ENCODE data around the gene TMED5.
"Not testable (repeated sequence)": the region's sequence is repeated elsewhere in the genome, so short reads cannot be mapped to it uniquely, and the experiment has no call there.

The TMED5 gene

GRCh38 chr1:93180723-93181613 is 755 bp upstream of the TMED5 start, which contains the start of gene CCDC18:
Gene CCDC18, plus strand, starts transcription at chr1:93180724. Its CDS starts 2,638 bp downstream, at chr1:93183362.
- DNase-seq (ENCODE audit: low read depth in 1 of 2, low spot score in 1 of 2) = peak in 1 of 2 experiments; percentile 64
- TF ChIP-seq POLR2AphosphoS5 (IDR thresholded peaks at IDR 0.05; ENCODE audit: low read depth) = peak; percentile 72
- no peak for TF ChIP-seq GABPA (IDR thresholded peaks at IDR 0.05; ENCODE audit: low read depth)
- TF ChIP-seq SPI1 (IDR thresholded peaks at IDR 0.05; ENCODE audit: borderline replicate concordance, low read depth) = peak; percentile 36; the same call in 1 of the 2 replicates
- TF ChIP-seq, protein P1, sequence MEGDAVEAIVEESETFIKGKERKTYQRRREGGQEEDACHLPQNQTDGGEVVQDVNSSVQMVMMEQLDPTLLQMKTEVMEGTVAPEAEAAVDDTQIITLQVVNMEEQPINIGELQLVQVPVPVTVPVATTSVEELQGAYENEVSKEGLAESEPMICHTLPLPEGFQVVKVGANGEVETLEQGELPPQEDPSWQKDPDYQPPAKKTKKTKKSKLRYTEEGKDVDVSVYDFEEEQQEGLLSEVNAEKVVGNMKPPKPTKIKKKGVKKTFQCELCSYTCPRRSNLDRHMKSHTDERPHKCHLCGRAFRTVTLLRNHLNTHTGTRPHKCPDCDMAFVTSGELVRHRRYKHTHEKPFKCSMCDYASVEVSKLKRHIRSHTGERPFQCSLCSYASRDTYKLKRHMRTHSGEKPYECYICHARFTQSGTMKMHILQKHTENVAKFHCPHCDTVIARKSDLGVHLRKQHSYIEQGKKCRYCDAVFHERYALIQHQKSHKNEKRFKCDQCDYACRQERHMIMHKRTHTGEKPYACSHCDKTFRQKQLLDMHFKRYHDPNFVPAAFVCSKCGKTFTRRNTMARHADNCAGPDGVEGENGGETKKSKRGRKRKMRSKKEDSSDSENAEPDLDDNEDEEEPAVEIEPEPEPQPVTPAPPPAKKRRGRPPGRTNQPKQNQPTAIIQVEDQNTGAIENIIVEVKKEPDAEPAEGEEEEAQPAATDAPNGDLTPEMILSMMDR (IDR thresholded peaks at IDR 0.05; ENCODE audit: insufficient read depth, low read length) = no peak
- TF ChIP-seq, protein P2, sequence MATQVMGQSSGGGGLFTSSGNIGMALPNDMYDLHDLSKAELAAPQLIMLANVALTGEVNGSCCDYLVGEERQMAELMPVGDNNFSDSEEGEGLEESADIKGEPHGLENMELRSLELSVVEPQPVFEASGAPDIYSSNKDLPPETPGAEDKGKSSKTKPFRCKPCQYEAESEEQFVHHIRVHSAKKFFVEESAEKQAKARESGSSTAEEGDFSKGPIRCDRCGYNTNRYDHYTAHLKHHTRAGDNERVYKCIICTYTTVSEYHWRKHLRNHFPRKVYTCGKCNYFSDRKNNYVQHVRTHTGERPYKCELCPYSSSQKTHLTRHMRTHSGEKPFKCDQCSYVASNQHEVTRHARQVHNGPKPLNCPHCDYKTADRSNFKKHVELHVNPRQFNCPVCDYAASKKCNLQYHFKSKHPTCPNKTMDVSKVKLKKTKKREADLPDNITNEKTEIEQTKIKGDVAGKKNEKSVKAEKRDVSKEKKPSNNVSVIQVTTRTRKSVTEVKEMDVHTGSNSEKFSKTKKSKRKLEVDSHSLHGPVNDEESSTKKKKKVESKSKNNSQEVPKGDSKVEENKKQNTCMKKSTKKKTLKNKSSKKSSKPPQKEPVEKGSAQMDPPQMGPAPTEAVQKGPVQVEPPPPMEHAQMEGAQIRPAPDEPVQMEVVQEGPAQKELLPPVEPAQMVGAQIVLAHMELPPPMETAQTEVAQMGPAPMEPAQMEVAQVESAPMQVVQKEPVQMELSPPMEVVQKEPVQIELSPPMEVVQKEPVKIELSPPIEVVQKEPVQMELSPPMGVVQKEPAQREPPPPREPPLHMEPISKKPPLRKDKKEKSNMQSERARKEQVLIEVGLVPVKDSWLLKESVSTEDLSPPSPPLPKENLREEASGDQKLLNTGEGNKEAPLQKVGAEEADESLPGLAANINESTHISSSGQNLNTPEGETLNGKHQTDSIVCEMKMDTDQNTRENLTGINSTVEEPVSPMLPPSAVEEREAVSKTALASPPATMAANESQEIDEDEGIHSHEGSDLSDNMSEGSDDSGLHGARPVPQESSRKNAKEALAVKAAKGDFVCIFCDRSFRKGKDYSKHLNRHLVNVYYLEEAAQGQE (IDR thresholded peaks at IDR 0.05; ENCODE audit: insufficient replicate concordance, low read depth) = peak; percentile 50
- no peaks in the 10 kb centered on the region for H3K27me3 ChIP-seq (ENCODE audit: insufficient read depth, poor library complexity, severe bottlenecking)
- peak within 1 kb of the TSS; percentile 88 for H3K4me3 ChIP-seq (replicated peaks; ENCODE audit: insufficient read depth, low read length)
- H3K27ac ChIP-seq (replicated peaks) = peak within 1 kb of the TSS; percentile 97

- H3K27me3 ChIP-seq (ENCODE audit: insufficient read depth, poor library complexity, severe bottlenecking) = no peaks in the 10 kb centered on the region
- H3K27ac ChIP-seq (replicated peaks) = peak overlapping the region; percentile 87; the same call in 1 of the 2 replicates
- H3K4me3 ChIP-seq (replicated peaks; ENCODE audit: insufficient read depth, low read length) = peak overlapping the region; percentile 69
- TF ChIP-seq, protein P1 (IDR thresholded peaks at IDR 0.05; ENCODE audit: insufficient read depth, low read length) = no peak
- TF ChIP-seq, protein P2 (IDR thresholded peaks at IDR 0.05; ENCODE audit: insufficient replicate concordance, low read depth) = no peak
- TF ChIP-seq POLR2AphosphoS5 (IDR thresholded peaks at IDR 0.05; ENCODE audit: low read depth) = no peak
- TF ChIP-seq SPI1 (IDR thresholded peaks at IDR 0.05; ENCODE audit: borderline replicate concordance, low read depth) = no peak
- TF ChIP-seq GABPA (IDR thresholded peaks at IDR 0.05; ENCODE audit: low read depth) = no peak
- no peak for DNase-seq (ENCODE audit: low read depth in 1 of 2, low spot score in 1 of 2)
Observed at GRCh38 chr1:93178418-93178817, 1.8 kb downstream of the TMED5 start.

GRCh38 chr1:93177991-93178390 is 2.2 kb downstream of the TMED5 start:
- Histone ChIP-seq H3K27me3 (ENCODE audit: insufficient read depth, poor library complexity, severe bottlenecking) (no peaks in the 10 kb centered on the region), H3K27ac (replicated peaks) (no peak overlapping the region), H3K4me3 (replicated peaks; ENCODE audit: insufficient read depth, low read length) (peak overlapping the region; percentile 69)
- DNase-seq (ENCODE audit: low read depth in 1 of 2, low spot score in 1 of 2) = no peak
- TF ChIP-seq, protein P1 (IDR thresholded peaks at IDR 0.05; ENCODE audit: insufficient read depth, low read length) = no peak
- no peak for TF ChIP-seq SPI1 (IDR thresholded peaks at IDR 0.05; ENCODE audit: borderline replicate concordance, low read depth)
- TF ChIP-seq, protein P2 (IDR thresholded peaks at IDR 0.05; ENCODE audit: insufficient replicate concordance, low read depth) = no peak

DNA sequence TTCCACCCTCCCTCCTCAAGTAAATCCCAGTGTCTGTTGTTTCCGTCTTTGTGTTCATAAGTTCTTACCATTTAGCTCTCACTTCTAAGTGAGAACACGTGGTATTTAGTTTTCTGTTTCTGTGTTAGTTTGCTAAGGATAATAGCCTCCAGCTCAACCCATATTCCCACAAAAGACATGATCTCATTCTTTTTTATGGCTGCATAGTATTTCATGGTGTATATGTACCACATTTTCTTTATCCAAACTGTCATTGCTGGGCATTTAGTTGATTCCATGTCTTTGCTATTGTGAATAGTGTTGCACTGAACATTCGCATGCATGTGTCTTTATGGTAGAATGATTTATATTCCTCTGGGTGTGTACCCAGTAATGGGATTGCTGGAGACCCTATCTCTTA is 5.6 kb downstream of the TMED5 start:
- DNase-seq (ENCODE audit: low read depth in 1 of 2, low spot score in 1 of 2); H3K27me3 ChIP-seq (ENCODE audit: insufficient read depth, poor library complexity, severe bottlenecking); H3K27ac ChIP-seq (replicated peaks); H3K4me3 ChIP-seq (replicated peaks; ENCODE audit: insufficient read depth, low read length): not testable (repeated sequence)
